ENCODE measurements around the gene PLK5.
A peak's percentile ranks its signal among the peaks of the same experiment; 100 is the strongest.
"Not testable (repeated sequence)": the region's sequence is repeated elsewhere in the genome, so short reads cannot be mapped to it uniquely, and the experiment has no call there.

The PLK5 gene

GRCh38 chr19:1526979-1527649, 3.2 kb downstream of the PLK5 start:
- no peak for DNase-seq

GRCh38 chr19:1527650-1528309, 3.9 kb downstream of the PLK5 start:
- DNase-seq, result no peak

- DNase-seq, result no peak
Measured at GRCh38 chr19:1528596-1529429, 4.9 kb downstream of the PLK5 start.

GRCh38 chr19:1529430-1529816, 5.5 kb downstream of the PLK5 start:
- no peak for DNase-seq

- not testable (repeated sequence) for DNase-seq
Measured at GRCh38 chr19:1530856-1531255, 7.0 kb downstream of the PLK5 start.

GRCh38 chr19:1531587-1531986, 7.7 kb downstream of the PLK5 start:
- DNase-seq, result no peak

GRCh38 chr19:1532003-1532402, 8.1 kb downstream of the PLK5 start:
- no peak for DNase-seq

- DNase-seq, result peak; percentile 18
Measured at GRCh38 chr19:1533510-1534150, 9.8 kb downstream of the PLK5 start.

GRCh38 chr19:1534972-1535371, 11.1 kb downstream of the PLK5 start:
- no peak for DNase-seq

- not testable (repeated sequence) for DNase-seq
Measured at GRCh38 chr19:1535699-1536098, 11.8 kb downstream of the PLK5 start.

GRCh38 chr19:1538978-1539377, 15.1 kb downstream of the PLK5 start:
- DNase-seq, result no peak

GRCh38 chr19:1539749-1540148, 15.9 kb downstream of the PLK5 start:
- DNase-seq, result not testable (repeated sequence)

GRCh38 chr19:1540365-1540925, 16.6 kb downstream of the PLK5 start:
- DNase-seq, result no peak

GRCh38 chr19:1549332-1549945, 25.6 kb downstream of the PLK5 start:
- no peak for DNase-seq

- DNase-seq, result no peak
Measured at GRCh38 chr19:1551068-1552040, 27.5 kb downstream of the PLK5 start.

GRCh38 chr19:1553415-1553814, 29.5 kb downstream of the PLK5 start:
- DNase-seq, result no peak

- no peak for DNase-seq
Measured at GRCh38 chr19:1554968-1555367, 31.1 kb downstream of the PLK5 start.

GRCh38 chr19:1555487-1556389, 31.9 kb downstream of the PLK5 start:
- DNase-seq, result no peak

GRCh38 chr19:1556390-1557070, 32.7 kb downstream of the PLK5 start:
- DNase-seq, result no peak

- DNase-seq, result no peak
Measured at GRCh38 chr19:1558552-1558951, 34.7 kb downstream of the PLK5 start.
